IMR-90 (cell line): Measurements from ENCODE around the gene ADAM15. TPM values are rescaled to one million over a fixed set of nuclear protein-coding genes. Genes with fewer than 3 reads are reported as not detected.

Source experiments
- ATAC-seq: fragments of 200-7000 bp; cut with Tn5 transposase; 2 replicates; pipeline ENCODE4 v1.9.1; 2020; ENCODE audit warnings: low read depth, mild to moderate bottlenecking, moderate library complexity
- BruUV-seq: library from RNA; stranded (reverse); fragments of 400-500 nt; replicated peaks from 2 replicates; lab custom pipeline; 2021; lab: Mats Ljungman, UMichigan
- CTCF ChIA-PET: fragments of 300-600 bp; formaldehyde crosslinking; extraction: SDS; loops from one replicate; lab custom pipeline; 2021; ENCODE audit warnings: antibody characterized with exemption; lab: Yijun Ruan, JAX
- POLR2A ChIA-PET: fragments of 300-600 bp; sonication (Branson Sonifier 250); formaldehyde crosslinking; loops from one replicate; lab custom pipeline; 2022; ENCODE audit warnings: antibody characterized with exemption; ENCODE audit not compliant: unreplicated experiment; lab: Charles Lee
- DNase-seq: peaks from one replicate; pipeline ENCODE4 v3.0.0; 2013
- H2AFZ ChIP-seq: replicated peaks from 2 replicates; pipeline ENCODE3; 2013; ENCODE audit warnings: low read length, mild to moderate bottlenecking; ENCODE audit not compliant: poor library complexity
- H2AK5ac ChIP-seq: 2 replicates; pipeline ENCODE4 v1.6.1; 2013; ENCODE audit warnings: low read depth, low read length, inconsistent platforms
- H2AK9ac ChIP-seq: replicated peaks from 2 replicates; pipeline ENCODE3; 2013; ENCODE audit warnings: mild to moderate bottlenecking, low read depth, low read length, moderate library complexity; ENCODE audit not compliant: poor library complexity
- H2BK120ac ChIP-seq: 2 replicates; pipeline ENCODE4 v1.6.1; 2013; ENCODE audit warnings: low read depth, low read length, inconsistent platforms
- H2BK15ac ChIP-seq: 3 replicates; pipeline ENCODE4 v1.6.1; 2013; ENCODE audit warnings: low read depth, low read length, inconsistent platforms
- H2BK20ac ChIP-seq: 2 replicates; pipeline ENCODE4 v1.6.1; 2013; ENCODE audit warnings: low read depth, mild to moderate bottlenecking, inconsistent platforms, low read length, moderate library complexity
- H2BK5ac ChIP-seq: 2 replicates; pipeline ENCODE4 v1.6.1; 2013; ENCODE audit warnings: mild to moderate bottlenecking, low read depth, low read length, inconsistent platforms; ENCODE audit not compliant: poor library complexity, severe bottlenecking
- H3K14ac ChIP-seq: replicated peaks from 2 replicates; pipeline ENCODE4 v1.6.1; 2013; ENCODE audit warnings: low read depth, low read length, inconsistent platforms
- H3K18ac ChIP-seq: 2 replicates; pipeline ENCODE4 v1.6.1; 2013; ENCODE audit warnings: low read depth, low read length, control low read depth
- H3K23ac ChIP-seq: 2 replicates; pipeline ENCODE4 v1.6.1; 2013; ENCODE audit warnings: low read depth, low read length, inconsistent platforms
- H3K27ac ChIP-seq: 2 replicates; pipeline ENCODE4 v1.5.1; 2013; ENCODE audit warnings: mild to moderate bottlenecking, control low read depth, low read length; ENCODE audit not compliant: insufficient read depth
- H3K27me3 ChIP-seq: 2 replicates; pipeline ENCODE4 v1.6.1; 2013; ENCODE audit warnings: low read length; ENCODE audit not compliant: control insufficient read depth, insufficient read depth
- H3K36me3 ChIP-seq: 2 replicates; pipeline ENCODE4 v1.6.1; 2013; ENCODE audit warnings: low read length, mixed read lengths; ENCODE audit not compliant: control insufficient read depth, insufficient read depth
- H3K4ac ChIP-seq: 2 replicates; pipeline ENCODE4 v1.6.1; 2013; ENCODE audit warnings: low read depth, low read length, inconsistent platforms
- H3K4me1 ChIP-seq: 2 replicates; pipeline ENCODE4 v1.6.1; 2013; ENCODE audit warnings: low read length, mixed read lengths; ENCODE audit not compliant: control insufficient read depth, insufficient read depth
- H3K4me2 ChIP-seq: 2 replicates; pipeline ENCODE4 v1.6.1; 2013; ENCODE audit warnings: low read depth, mild to moderate bottlenecking, control low read depth, low read length, moderate library complexity
- H3K4me3 ChIP-seq: 2 replicates; pipeline ENCODE4 v1.5.1; 2013; ENCODE audit warnings: low read depth, mild to moderate bottlenecking, control low read depth, low read length, moderate library complexity; ENCODE audit not compliant: insufficient read depth
- H3K56ac ChIP-seq: 2 replicates; pipeline ENCODE4 v1.6.1; 2013; ENCODE audit warnings: low read length, inconsistent platforms; ENCODE audit not compliant: insufficient read depth; ENCODE audit errors: extremely low read depth
- H3K79me1 ChIP-seq, 2 experiments: 2 replicates each; pipeline ENCODE4 v1.6.1; 2013; ENCODE audit warnings: low read length in 2 of 2, inconsistent platforms in 1 of 2, low read depth in 1 of 2
- H3K9ac ChIP-seq: 2 replicates; pipeline ENCODE4 v1.6.1; 2013; ENCODE audit warnings: low read depth, low read length, control low read depth
- H3K9me1 ChIP-seq: 2 replicates; pipeline ENCODE4 v1.6.1; 2013; ENCODE audit warnings: low read length, inconsistent platforms; ENCODE audit not compliant: insufficient read depth
- H3K9me3 ChIP-seq: 2 replicates; pipeline ENCODE4 v1.6.1; 2013; ENCODE audit warnings: low read length; ENCODE audit not compliant: control insufficient read depth, insufficient read depth
- H4K20me1 ChIP-seq: 2 replicates; pipeline ENCODE4 v1.6.1; 2013; ENCODE audit warnings: low read length, inconsistent platforms; ENCODE audit not compliant: insufficient read depth
- H4K5ac ChIP-seq: 2 replicates; pipeline ENCODE4 v1.6.1; 2013; ENCODE audit warnings: mild to moderate bottlenecking, low read depth, low read length, control low read depth
- H4K8ac ChIP-seq, 2 experiments: 2 replicates each; pipeline ENCODE4 v1.6.1; 2013; ENCODE audit warnings: low read depth in 2 of 2, low read length in 2 of 2, control low read depth in 1 of 2, inconsistent platforms in 1 of 2
- H4K91ac ChIP-seq: 2 replicates; pipeline ENCODE4 v1.6.1; 2013; ENCODE audit warnings: low read depth, low read length, inconsistent platforms; ENCODE audit not compliant: insufficient read depth
- NFE2L2 ChIP-seq: fragments of 150-350 bp; IDR thresholded peaks from 2 replicates; pipeline ENCODE4 v1.6.1; 2016; ENCODE audit warnings: low read depth, mild to moderate bottlenecking, low read length
- RFX5 ChIP-seq: IDR thresholded peaks from 2 replicates; pipeline ENCODE4 v1.8.0; 2012; ENCODE audit warnings: low read depth, mild to moderate bottlenecking, low read length, moderate library complexity
- WGBS, 2 experiments: methylation state at CpG; one replicate each; pipeline versions ENCODE4 v1.1.5 to v1.1.7; 2013; ENCODE audit warnings: missing lambda C conversion rate in 2 of 2; ENCODE audit not compliant: insufficient read length in 1 of 2; ENCODE audit errors: extremely low coverage in 2 of 2; 5-methylcytosine and 5-hydroxymethylcytosine counted together
- dilution Hi-C: fragments of 300-500 bp; cut with HindIII; formaldehyde crosslinking; loops from one replicate; pipeline ENCODE4 v1.14.3; 2018; ENCODE audit warnings: low sequenced_read_pairs; ENCODE audit not compliant: unreplicated experiment
- in situ Hi-C: fragments of 300-500 bp; cut with MboI; formaldehyde crosslinking; loops from 3 replicates; pipeline ENCODE4 v1.14.3; 2019; ENCODE audit warnings: low sequenced_read_pairs, inconsistent platforms, mixed read lengths
- intact Hi-C: fragments of 100-400 bp; cut with micrococcal nuclease; formaldehyde crosslinking; loops from 2 replicates; pipeline ENCODE4 v1.10.0; 2022
- polyA plus RNA-seq, 3 experiments: library from polyadenylated mRNA; depleted of rRNA; stranded (reverse); fragments of >200 nt; gene quantifications; 2 replicates each; pipeline ENCODE4 v1.2.3, GENCODE V29; 2012; ENCODE audit warnings: low replicate concordance in 1 of 3
- total RNA-seq: library from RNA; depleted of rRNA; stranded (reverse); fragments of >200 nt; gene quantifications from 2 replicates; pipeline ENCODE4 v1.2.3, GENCODE V29; 2012

The ADAM15 gene
- total and polyA plus RNA-seq, 2 of the 4 experiments (the other 2 are of a cell fraction) = 25.6 to 52.4 TPM

GRCh38 chr1:155077346-155077745, 26.2 kb downstream of the ADAM15 start:
- H2AFZ ChIP-seq = no peak overlapping the region
- no peak overlapping the region for H3K4ac ChIP-seq
- H2BK15ac ChIP-seq = no peak overlapping the region
- no peak overlapping the region for H3K14ac ChIP-seq
- H3K4me3 ChIP-seq = no peak overlapping the region
- peaks cover 67% of the 10 kb centered on the region for H3K27me3 ChIP-seq
- H4K91ac ChIP-seq = no peak overlapping the region
- no peak overlapping the region for H4K5ac ChIP-seq
- no peak overlapping the region for H2BK120ac ChIP-seq
- no peak for ATAC-seq
- peaks cover 11% of the 10 kb centered on the region for H4K20me1 ChIP-seq
- TF ChIP-seq NFE2L2 = no peak
- TF ChIP-seq RFX5 = no peak
- no peak overlapping the region for H4K8ac ChIP-seq
- in situ Hi-C loops = no loop called here
- H3K9me1 ChIP-seq = 0 out of 2 replicates have a peak, but pooled peaks cover 3% of the 10 kb centered on the region
- H3K23ac ChIP-seq = no peak overlapping the region
- no peak overlapping the region for H3K9ac ChIP-seq
- no peaks in the 10 kb centered on the region for H3K9me3 ChIP-seq
- H2AK5ac ChIP-seq = no peak overlapping the region
- no peak overlapping the region for H2AK9ac ChIP-seq
- H3K36me3 ChIP-seq = no peaks in the 10 kb centered on the region
- no peak overlapping the region for H3K4me2 ChIP-seq
- H3K79me1 ChIP-seq = no peaks in the 10 kb centered on the region
- no peak overlapping the region for H3K18ac ChIP-seq
- POLR2A ChIA-PET = no interaction called here
- 87% methylated on average over 3 of the region's 3 CpGs; no CpG with 5 or more reads in 1 of the 2 experiments for WGBS, 2 experiments
- CTCF ChIA-PET = no interaction called here
- no peak overlapping the region for H2BK5ac ChIP-seq
- intact Hi-C loops = no loop called here
- BruUV-seq = no TSS peak
- dilution Hi-C loops = no loop called here
- no peak overlapping the region for H3K56ac ChIP-seq
- no peak overlapping the region for H3K27ac ChIP-seq
- peaks cover 6% of the 10 kb centered on the region; the same call in 1 of the 2 replicates for H3K4me1 ChIP-seq
- DNase-seq = no peak
- no peak overlapping the region for H2BK20ac ChIP-seq
